Stimulated activated naive B cell treated with anti-CD40 and anti-IgM and Interleukin-4, amounts not matched to agents 10 μg/mL and 1 μg/mL and 100 μg/mL, for 72 hours (primary cell): ENCODE results near the gene KAT2B.

ENCODE experiments used
- ATAC-seq, 2 donors: fragments of 150-1000 bp; cut with Tn5 transposase; replicated peaks; 2 replicates each; pipeline ENCODE4 v1.10.0; 2021; ENCODE audit warnings: moderate library complexity in 1 of 2
- DNase-seq: peaks from one replicate; pipeline ENCODE4 v3.0.0; 2021
- H3K27ac Mint-ChIP-seq: one replicate; pipeline ENCODE4 v1.8.0; 2022; ENCODE audit warnings: mild to moderate bottlenecking, mixed read lengths
- H3K27me3 Mint-ChIP-seq, 2 donors: one replicate each; pipeline ENCODE4 v1.8.0; 2022; ENCODE audit warnings: mixed read lengths in 2 of 2
- H3K36me3 Mint-ChIP-seq, 2 donors: one replicate each; pipeline ENCODE4 v1.8.0; 2022; ENCODE audit warnings: mixed read lengths in 2 of 2, mild to moderate bottlenecking in 1 of 2
- H3K4me1 Mint-ChIP-seq, 2 donors: one replicate each; pipeline ENCODE4 v1.8.0; 2022; ENCODE audit warnings: mixed read lengths in 2 of 2, mild to moderate bottlenecking in 1 of 2
- H3K4me3 Mint-ChIP-seq, 2 donors: one replicate each; pipeline ENCODE4 v1.8.0; 2022; ENCODE audit warnings: mild to moderate bottlenecking in 2 of 2, mixed read lengths in 2 of 2, moderate library complexity in 1 of 2
- H3K9me3 Mint-ChIP-seq, 2 donors: one replicate each; pipeline ENCODE4 v1.8.0; 2022; ENCODE audit warnings: mixed read lengths in 2 of 2, mild to moderate bottlenecking in 1 of 2

KAT2B gene

GRCh38 chr3:20064796-20065564, 24.7 kb downstream of the KAT2B start:
- DNase-seq (no peak), ATAC-seq (no peak)
- Mint-ChIP-seq H3K4me3 (no peak overlapping the region), H3K27ac (no peak overlapping the region), H3K27me3 (no peaks in the 10 kb centered on the region), H3K9me3 (peaks cover under 1% of the 10 kb centered on the region in 2 donors), H3K36me3 (peaks cover 11 to 16% of the 10 kb centered on the region in 2 donors), H3K4me1 (peaks cover 39 to 67% of the 10 kb centered on the region in 2 donors)

DNA sequence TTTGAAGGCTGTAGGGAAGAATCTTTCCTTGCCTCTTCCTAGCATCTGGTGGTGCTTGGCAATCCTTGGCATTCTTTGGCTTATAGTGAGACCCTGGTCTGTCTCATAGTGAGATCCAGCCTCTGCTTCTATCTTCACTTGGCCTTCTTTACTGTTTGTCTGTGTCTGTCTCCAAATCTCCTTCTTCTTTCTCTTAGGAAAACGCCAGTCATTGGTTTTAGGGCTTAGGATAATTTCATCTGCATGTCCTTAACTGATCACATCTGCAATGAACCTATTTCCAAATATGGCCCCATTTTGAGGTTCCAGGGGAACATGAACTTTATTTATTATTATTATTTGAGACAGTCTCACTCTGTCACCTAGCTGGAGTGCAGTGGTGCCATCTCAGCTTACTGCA, 25.8 kb downstream of the KAT2B start:
- no peak overlapping the region for H3K27ac Mint-ChIP-seq
- no peaks in the 10 kb centered on the region for H3K9me3 Mint-ChIP-seq

GRCh38 chr3:20066850-20067617, 26.8 kb downstream of the KAT2B start:
- ATAC-seq: no peak
- no peak overlapping the region for H3K27ac Mint-ChIP-seq

More for the DNA sequence above, 25.8 kb downstream of the KAT2B start:
- no peak overlapping the region for H3K4me3 Mint-ChIP-seq
- no peaks in the 10 kb centered on the region for H3K27me3 Mint-ChIP-seq
- ATAC-seq (no peak), DNase-seq (no peak)
- peaks cover 35 to 58% of the 10 kb centered on the region in 2 donors for H3K4me1 Mint-ChIP-seq
- H3K36me3 Mint-ChIP-seq: peaks cover 7 to 12% of the 10 kb centered on the region in 2 donors

DNA sequence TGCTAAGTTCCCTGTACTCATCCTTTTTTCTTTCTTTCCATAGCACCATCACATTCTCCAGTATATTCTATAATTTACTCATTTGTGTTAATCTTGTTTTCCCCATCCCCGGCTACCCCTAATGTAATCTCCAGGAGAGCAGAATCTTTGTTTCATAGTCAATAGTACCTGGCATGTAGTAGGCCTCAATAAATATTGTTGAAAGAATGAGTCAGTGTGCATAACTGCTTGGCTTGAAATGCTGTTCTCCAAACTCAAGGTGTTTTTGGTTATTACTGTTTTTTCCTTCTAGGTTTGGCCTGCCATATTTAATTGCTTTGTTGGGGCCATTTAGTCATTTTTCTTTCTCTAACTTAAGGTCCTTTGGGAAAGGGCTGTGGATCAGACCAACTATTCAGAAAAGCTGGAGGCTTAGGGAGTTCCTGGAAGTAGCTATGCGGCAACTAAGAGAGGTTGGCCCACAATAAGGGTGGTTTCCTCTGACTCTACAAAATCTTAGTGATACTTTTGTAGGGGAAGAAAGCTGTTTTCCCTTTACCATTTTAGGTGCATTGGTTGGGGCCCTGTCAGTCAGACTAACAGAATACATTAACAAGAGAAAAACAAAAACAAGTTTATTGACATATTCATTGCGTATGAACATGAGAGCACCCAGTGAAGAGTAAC, 28.4 kb downstream of the KAT2B start:
- peak in 1 of 2 donors; percentile 65 for ATAC-seq
- no peak overlapping the region for H3K4me3 Mint-ChIP-seq
- peak overlapping the region; percentile 39 for H3K27ac Mint-ChIP-seq
- H3K4me1 Mint-ChIP-seq: peaks cover 31 to 50% of the 10 kb centered on the region in 2 donors
- DNase-seq: no peak
- peaks cover 17 to 31% of the 10 kb centered on the region in 2 donors for H3K36me3 Mint-ChIP-seq
- no peaks in the 10 kb centered on the region for H3K27me3 Mint-ChIP-seq
- no peaks in the 10 kb centered on the region for H3K9me3 Mint-ChIP-seq

More at GRCh38 chr3:20066850-20067617, 26.8 kb downstream of the KAT2B start:
- Mint-ChIP-seq H3K4me3 (no peak overlapping the region), H3K27me3 (no peaks in the 10 kb centered on the region), H3K4me1 (peaks cover 37 to 62% of the 10 kb centered on the region in 2 donors), H3K9me3 (no peaks in the 10 kb centered on the region), H3K36me3 (peaks cover 11 to 21% of the 10 kb centered on the region in 2 donors)
- no peak for DNase-seq

- Mint-ChIP-seq H3K27ac (peak overlapping the region; percentile 39), H3K4me1 (peaks cover 29 to 44% of the 10 kb centered on the region in 2 donors), H3K9me3 (no peaks in the 10 kb centered on the region), H3K27me3 (no peaks in the 10 kb centered on the region), H3K36me3 (peaks cover 17 to 31% of the 10 kb centered on the region in 2 donors), H3K4me3 (no peak overlapping the region)
- peak; percentile 72 to 86 for ATAC-seq
- DNase-seq: no peak
These were observed 28.9 kb downstream of the KAT2B start for GRCh38 chr3:20069178-20069532.

- DNase-seq (no peak), ATAC-seq (no peak)
- H3K36me3 Mint-ChIP-seq: peaks cover 17 to 36% of the 10 kb centered on the region in 2 donors
- H3K9me3 Mint-ChIP-seq: no peaks in the 10 kb centered on the region
- H3K4me1 Mint-ChIP-seq: peaks cover 21 to 32% of the 10 kb centered on the region in 2 donors
- H3K27me3 Mint-ChIP-seq: no peaks in the 10 kb centered on the region
- no peak overlapping the region for H3K4me3 Mint-ChIP-seq
- H3K27ac Mint-ChIP-seq: no peak overlapping the region
These were observed 30.9 kb downstream of the KAT2B start for GRCh38 chr3:20071175-20071574.

DNA sequence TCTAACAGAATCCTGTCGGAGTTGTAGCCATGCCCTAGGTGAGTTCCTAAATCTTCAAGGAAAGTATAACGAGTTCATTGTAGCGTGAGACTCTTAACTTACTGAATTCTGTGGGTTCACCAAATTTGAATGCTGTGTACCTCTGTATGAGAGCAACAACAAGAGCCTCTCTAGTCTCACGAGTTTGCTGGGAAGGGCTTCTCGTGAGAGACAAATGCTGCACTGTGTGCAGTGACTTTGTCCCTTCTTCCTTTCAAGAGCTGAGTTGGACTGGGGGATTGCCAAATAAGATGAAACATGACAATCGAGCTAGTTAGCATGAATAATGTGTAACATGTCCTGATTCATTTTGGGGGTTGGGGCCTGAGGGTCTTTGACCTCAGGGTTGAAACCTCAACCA, 32.2 kb downstream of the KAT2B start:
- Mint-ChIP-seq H3K4me3 (no peak overlapping the region), H3K27me3 (no peaks in the 10 kb centered on the region), H3K4me1 (peaks cover 21 to 32% of the 10 kb centered on the region in 2 donors), H3K27ac (peak overlapping the region; percentile 25), H3K36me3 (peaks cover 17 to 46% of the 10 kb centered on the region in 2 donors), H3K9me3 (no peaks in the 10 kb centered on the region)
- DNase-seq (no peak), ATAC-seq (no peak)

- no peak overlapping the region for H3K4me3 Mint-ChIP-seq
- no peaks in the 10 kb centered on the region for H3K27me3 Mint-ChIP-seq
- H3K9me3 Mint-ChIP-seq: no peaks in the 10 kb centered on the region
- ATAC-seq: no peak
- H3K4me1 Mint-ChIP-seq: peaks cover 19 to 29% of the 10 kb centered on the region in 2 donors
- no peak overlapping the region for H3K27ac Mint-ChIP-seq
- H3K36me3 Mint-ChIP-seq: peaks cover 15 to 44% of the 10 kb centered on the region in 2 donors
- DNase-seq: no peak
These were observed 32.8 kb downstream of the KAT2B start for GRCh38 chr3:20073068-20073467.

- Mint-ChIP-seq H3K9me3 (no peaks in the 10 kb centered on the region), H3K36me3 (peaks cover 11 to 39% of the 10 kb centered on the region in 2 donors), H3K27ac (no peak overlapping the region), H3K4me1 (peaks cover 14 to 23% of the 10 kb centered on the region in 2 donors), H3K4me3 (no peak overlapping the region), H3K27me3 (no peaks in the 10 kb centered on the region)
- DNase-seq (no peak), ATAC-seq (no peak)
These were observed 33.4 kb downstream of the KAT2B start for GRCh38 chr3:20073683-20074082.

DNA sequence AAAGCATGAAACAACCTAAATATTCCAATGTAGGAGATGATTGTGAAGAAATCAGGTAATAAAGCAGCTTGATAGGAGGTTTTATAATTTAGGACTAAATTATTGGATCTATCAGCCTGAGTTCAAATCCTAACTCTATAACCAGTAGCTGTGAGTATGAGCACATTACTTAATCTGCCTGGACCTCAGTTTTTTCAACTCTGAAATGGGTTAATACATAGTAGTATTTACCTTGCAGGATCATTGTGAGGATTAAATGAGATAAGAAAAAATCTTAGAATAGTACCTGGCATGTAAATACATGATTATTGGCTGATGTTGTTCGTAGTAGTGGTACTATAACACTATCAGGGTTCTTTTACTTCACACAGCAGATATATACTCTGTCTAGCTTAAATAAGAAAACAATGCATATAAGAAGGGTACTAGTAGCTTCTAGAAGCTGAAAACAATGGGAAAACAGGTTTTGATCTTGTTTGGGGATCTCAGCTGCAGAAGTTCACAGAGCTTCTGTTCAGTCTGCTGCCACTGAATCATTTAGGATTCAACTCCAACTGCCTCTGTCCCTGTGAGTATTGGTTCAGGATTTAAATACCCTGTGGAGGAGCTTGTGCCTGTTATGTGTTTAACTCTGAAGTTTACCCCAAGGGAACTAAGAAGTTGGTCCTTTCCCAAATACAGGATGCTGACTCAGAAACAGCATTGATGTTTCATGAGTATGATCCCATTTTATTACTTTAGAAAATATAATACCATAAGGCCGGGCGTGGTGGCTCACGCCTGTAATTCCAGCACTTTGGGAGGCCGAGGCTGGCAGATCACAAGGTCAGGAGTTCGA, 34.2 kb downstream of the KAT2B start:
- Mint-ChIP-seq H3K4me3 (no peak overlapping the region), H3K4me1 (peaks cover 8 to 15% of the 10 kb centered on the region in 2 donors), H3K36me3 (peaks cover 13 to 41% of the 10 kb centered on the region in 2 donors), H3K9me3 (no peaks in the 10 kb centered on the region), H3K27me3 (no peaks in the 10 kb centered on the region), H3K27ac (no peak overlapping the region)
- ATAC-seq (no peak), DNase-seq (no peak)

DNA sequence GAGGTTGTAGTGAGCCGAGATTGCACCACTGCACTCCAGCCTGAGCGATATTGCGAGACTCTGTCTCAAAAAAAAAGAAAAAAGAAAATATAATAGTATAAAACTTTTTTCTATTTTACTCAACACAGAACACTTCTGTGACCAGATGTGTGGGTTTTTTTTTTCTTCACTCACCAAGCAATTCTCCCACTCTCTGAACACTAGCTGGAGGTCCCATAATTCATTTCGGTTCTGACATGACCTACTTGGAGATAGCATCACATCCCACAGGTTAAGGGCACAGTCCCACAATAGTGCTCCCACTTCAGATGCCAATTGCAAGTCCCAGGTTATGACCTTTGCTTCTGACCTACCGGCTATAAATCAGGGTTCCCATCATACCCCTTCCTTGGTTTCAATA, 35.0 kb downstream of the KAT2B start:
- DNase-seq (no peak), ATAC-seq (no peak)
- Mint-ChIP-seq H3K27ac (no peak overlapping the region), H3K4me1 (peaks cover 10 to 16% of the 10 kb centered on the region in 2 donors), H3K4me3 (no peak overlapping the region), H3K36me3 (peaks cover 18 to 45% of the 10 kb centered on the region in 2 donors), H3K27me3 (no peaks in the 10 kb centered on the region), H3K9me3 (no peaks in the 10 kb centered on the region)

- peaks cover 19 to 42% of the 10 kb centered on the region in 2 donors for H3K36me3 Mint-ChIP-seq
- peaks cover 14 to 22% of the 10 kb centered on the region in 2 donors for H3K4me1 Mint-ChIP-seq
- H3K9me3 Mint-ChIP-seq: no peaks in the 10 kb centered on the region
- H3K27ac Mint-ChIP-seq: no peak overlapping the region
- ATAC-seq (no peak), DNase-seq (no peak)
- no peak overlapping the region for H3K4me3 Mint-ChIP-seq
- no peaks in the 10 kb centered on the region for H3K27me3 Mint-ChIP-seq
These were observed 36.2 kb downstream of the KAT2B start for GRCh38 chr3:20076296-20076997.

GRCh38 chr3:20077068-20077467, 36.8 kb downstream of the KAT2B start:
- Mint-ChIP-seq H3K9me3 (no peaks in the 10 kb centered on the region), H3K36me3 (peaks cover 14 to 36% of the 10 kb centered on the region in 2 donors), H3K27me3 (no peaks in the 10 kb centered on the region), H3K4me1 (peaks cover 12 to 17% of the 10 kb centered on the region in 2 donors), H3K4me3 (no peak overlapping the region), H3K27ac (peak overlapping the region; percentile 20)
- ATAC-seq (no peak), DNase-seq (no peak)
